DOHH2 (cell line): ENCODE results near the gene SPINDOC.

ENCODE experiments used
- CTCF ChIP-seq: fragments of 200-600 bp; sonication (generic); IDR thresholded peaks from one replicate; pipeline ENCODE4 v1.5.1; 2014; ENCODE audit warnings: antibody characterized with exemption, mild to moderate bottlenecking, low read depth, low read length; ENCODE audit not compliant: poor library complexity, severe bottlenecking
- EZH2phosphoT487 ChIP-seq: fragments of 200-600 bp; sonication (generic); IDR thresholded peaks from 2 replicates; pipeline ENCODE4 v1.6.1; 2017; ENCODE audit warnings: borderline replicate concordance, mild to moderate bottlenecking, antibody characterized with exemption, low read length, moderate library complexity, mixed read lengths

- TF ChIP-seq CTCF (no peak), EZH2phosphoT487 (no peak)
These were observed 25.0 kb downstream of the SPINDOC start for GRCh38 chr11:63838150-63838677.
